HCT116 (cell line): ENCODE data around the gene MAPK10. TPM values are rescaled to one million over a fixed set of nuclear protein-coding genes. Genes with fewer than 3 reads are reported as not detected.

Experiments
- ATAC-seq: fragments of 200-7000 bp; cut with Tn5 transposase; 2 replicates; pipeline ENCODE4 v1.9.1; 2020; ENCODE audit warnings: mild to moderate bottlenecking, moderate library complexity
- BruUV-seq: library from RNA; stranded (reverse); fragments of 400-500 nt; replicated peaks from 2 replicates; lab custom pipeline; 2021; lab: Mats Ljungman, UMichigan
- CTCF ChIA-PET: fragments of 300-600 bp; sonication (Branson Sonifier 250); formaldehyde crosslinking; loops from one replicate; lab custom pipeline; 2021; ENCODE audit warnings: antibody characterized with exemption; lab: Charles Lee
- POLR2A ChIA-PET: fragments of 300-600, 350-600 bp; sonication (Branson Sonifier 250); formaldehyde crosslinking; loops from one replicate; lab custom pipeline; 2021; ENCODE audit warnings: antibody characterized with exemption; lab: Charles Lee
- RAD21 ChIA-PET, 2 experiments: fragments of 300-600 bp; sonication (Branson Sonifier 250); formaldehyde crosslinking; loops; one replicate each; lab custom pipeline; 2023; ENCODE audit warnings: low total read pairs in 2 of 2; ENCODE audit not compliant: uncharacterized antibody in 2 of 2, unreplicated experiment in 2 of 2, low non-redundant PET in 1 of 2; lab: Charles Lee
- DNase-seq: peaks from one replicate; pipeline ENCODE4 v3.0.0-alpha.2; 2010; ENCODE audit warnings: low read depth, low spot score
- H2AFZ ChIP-seq: fragments of 200-600 bp; shearing (Covaris generic), sonication (generic); 2 replicates; pipeline ENCODE4 v1.6.1; 2017; ENCODE audit warnings: low read depth, mixed run types, mixed read lengths, antibody characterized with exemption, low read length; ENCODE audit not compliant: poor library complexity, severe bottlenecking
- H3K27ac ChIP-seq: 2 replicates; pipeline ENCODE4 v1.5.1; 2012; ENCODE audit warnings: low read depth, low read length
- H3K27me3 ChIP-seq: fragments of 200-600 bp; sonication (generic); 2 replicates; pipeline ENCODE4 v1.6.1; 2016; ENCODE audit warnings: mixed run types, low read length, mixed read lengths; ENCODE audit not compliant: insufficient read depth
- H3K36me3 ChIP-seq, 2 experiments: fragments of 200-500 bp in 1 of 2; fragments of 200-600 bp in 1 of 2; sonication (Bioruptor generic) in 1 of 2; sonication (generic) in 1 of 2; 2 replicates each; pipeline versions ENCODE4 v1.5.1 to v1.6.1; 2014 to 2016; ENCODE audit warnings: low read length in 2 of 2, inconsistent platforms in 1 of 2, mixed read lengths in 1 of 2, mixed run types in 1 of 2; ENCODE audit not compliant: insufficient read depth in 2 of 2, control insufficient read depth in 1 of 2
- H3K4me1 ChIP-seq, 2 experiments: fragments of 200-600 bp in 1 of 2; sonication (generic) in 1 of 2; 2 replicates each; pipeline versions ENCODE4 v1.5.1 to v1.6.1; 2012 to 2017; ENCODE audit warnings: low read length in 2 of 2, inconsistent platforms in 1 of 2, mild to moderate bottlenecking in 1 of 2, mixed read lengths in 1 of 2, mixed run types in 1 of 2, moderate library complexity in 1 of 2; ENCODE audit not compliant: insufficient read depth in 2 of 2, control insufficient read depth in 1 of 2
- H3K4me2 ChIP-seq: fragments of 200-600 bp; sonication (generic); 2 replicates; pipeline ENCODE4 v1.6.1; 2017; ENCODE audit warnings: mixed run types, low read length, mixed read lengths
- H3K4me3 ChIP-seq, 2 experiments: fragments of 200-600 bp in 1 of 2; sonication (generic) in 1 of 2; replicated peaks in 1 of 2; 2 replicates each; pipeline ENCODE4 v1.5.1; 2011 to 2016; ENCODE audit warnings: low read length in 2 of 2, control low read depth in 1 of 2, low read depth in 1 of 2, mild to moderate bottlenecking in 1 of 2, mixed read lengths in 1 of 2, mixed run types in 1 of 2
- H3K79me2 ChIP-seq: fragments of 200-600 bp; sonication (generic); 2 replicates; pipeline ENCODE4 v1.6.1; 2017; ENCODE audit warnings: mild to moderate bottlenecking, mixed run types, low read length, moderate library complexity, mixed read lengths; ENCODE audit not compliant: insufficient read depth
- H3K9ac ChIP-seq: fragments of 200-600 bp; sonication (generic); 2 replicates; pipeline ENCODE4 v1.6.1; 2016; ENCODE audit warnings: low read length, mixed read lengths
- H3K9me2 ChIP-seq: fragments of 200-600 bp; sonication (generic), shearing (Covaris generic); 2 replicates; pipeline ENCODE4 v1.6.1; 2017; ENCODE audit warnings: mixed run types, mild to moderate bottlenecking, moderate library complexity; ENCODE audit not compliant: insufficient read depth
- H3K9me3 ChIP-seq, 2 experiments: fragments of 200-500 bp in 1 of 2; fragments of 200-600 bp in 1 of 2; sonication (Bioruptor generic) in 1 of 2; sonication (generic) in 1 of 2; 2 replicates each; pipeline ENCODE4 v1.6.1; 2014 to 2017; ENCODE audit warnings: low read length in 2 of 2, mixed read lengths in 2 of 2, inconsistent platforms in 1 of 2, low read depth in 1 of 2, mild to moderate bottlenecking in 1 of 2, mixed run types in 1 of 2, moderate library complexity in 1 of 2; ENCODE audit not compliant: control insufficient read depth in 1 of 2, insufficient read depth in 1 of 2
- H4K20me1 ChIP-seq: fragments of 200-600 bp; sonication (generic), shearing (Covaris generic); 2 replicates; pipeline ENCODE4 v1.6.1; 2017; ENCODE audit warnings: mixed run types, mild to moderate bottlenecking, moderate library complexity; ENCODE audit not compliant: insufficient read depth
- CBX3 ChIP-seq: IDR thresholded peaks from 2 replicates; pipeline ENCODE4 v1.6.1; 2012; ENCODE audit warnings: low read depth
- CEBPB ChIP-seq: IDR thresholded peaks from 2 replicates; pipeline ENCODE4 v1.6.1; 2012; ENCODE audit warnings: low read depth
- CTCF ChIP-seq, 3 experiments: fragments of 200-600 bp in 1 of 3; sonication (generic) in 1 of 3; IDR thresholded peaks in 2 of 3; conservative IDR thresholded peaks in 1 of 3; 2 replicates each; pipeline ENCODE4 v1.5.1; 2012 to 2017; ENCODE audit warnings: low read depth in 2 of 3, low read length in 2 of 3, antibody characterized with exemption in 1 of 3, borderline replicate concordance in 1 of 3, control low read depth in 1 of 3, mild to moderate bottlenecking in 1 of 3, mixed read lengths in 1 of 3, mixed run types in 1 of 3, moderate library complexity in 1 of 3; ENCODE audit not compliant: insufficient read depth in 1 of 3
- EGR1 ChIP-seq: IDR thresholded peaks from 2 replicates; pipeline ENCODE4 v1.6.1; 2012; ENCODE audit warnings: low read depth
- ELF1 ChIP-seq: IDR thresholded peaks from 2 replicates; pipeline ENCODE4 v1.6.1; 2012; ENCODE audit warnings: low read depth, borderline replicate concordance
- EZH2 ChIP-seq: fragments of 200-600 bp; sonication (generic); IDR thresholded peaks from 2 replicates; pipeline ENCODE4 v1.6.1; 2017; ENCODE audit warnings: antibody characterized with exemption, mixed run types
- EZH2phosphoT487 ChIP-seq: fragments of 200-600 bp; IDR thresholded peaks from 2 replicates; pipeline ENCODE4 v1.6.1; 2018; ENCODE audit warnings: antibody characterized with exemption, borderline replicate concordance
- FOSL1 ChIP-seq: IDR thresholded peaks from 2 replicates; pipeline ENCODE4 v1.6.1; 2012; ENCODE audit warnings: low read depth
- MAX ChIP-seq: IDR thresholded peaks from 2 replicates; pipeline ENCODE4 v1.6.1; 2012
- POLR2AphosphoS5 ChIP-seq: IDR thresholded peaks from 2 replicates; pipeline ENCODE4 v1.6.1; 2011; ENCODE audit warnings: mild to moderate bottlenecking, low read depth, low read length, moderate library complexity
- RAD21 ChIP-seq: IDR thresholded peaks from 2 replicates; pipeline ENCODE4 v1.6.1; 2012; ENCODE audit warnings: low read depth, mild to moderate bottlenecking
- SIN3A ChIP-seq: IDR thresholded peaks from 2 replicates; pipeline ENCODE4 v1.6.1; 2012; ENCODE audit warnings: low read depth
- SP1 ChIP-seq: IDR thresholded peaks from 2 replicates; pipeline ENCODE4 v1.6.1; 2012; ENCODE audit warnings: low read depth
- SRF ChIP-seq: IDR thresholded peaks from 2 replicates; pipeline ENCODE4 v1.6.1; 2012; ENCODE audit warnings: low read depth
- TCF7L2 ChIP-seq: IDR thresholded peaks from 2 replicates; pipeline ENCODE4 v1.7.0; 2011; ENCODE audit warnings: borderline replicate concordance, inconsistent platforms; ENCODE audit not compliant: insufficient read depth, insufficient read length; ENCODE audit errors: extremely low read depth
- YY1 ChIP-seq: IDR thresholded peaks from 2 replicates; pipeline ENCODE4 v1.6.1; 2011; ENCODE audit warnings: low read length, low read depth, moderate library complexity, mild to moderate bottlenecking; ENCODE audit not compliant: insufficient replicate concordance; ENCODE audit errors: extremely low read depth
- ZFX ChIP-seq: fragments of 450-650 bp; IDR thresholded peaks from 2 replicates; pipeline ENCODE4 v1.6.1; 2017
- intact Hi-C: fragments of 100-400 bp; cut with micrococcal nuclease; formaldehyde crosslinking; loops from 2 replicates; pipeline ENCODE4 v1.10.0; 2022
- total RNA-seq: library from RNA; stranded (reverse); gene quantifications from one replicate; pipeline ENCODE4 v1.2.1, GENCODE V29; 2021; ENCODE audit not compliant: unreplicated experiment
- TF ChIP-seq, protein P1 (sequence below): IDR thresholded peaks from 2 replicates; pipeline ENCODE4 v1.6.1; 2011; ENCODE audit warnings: mild to moderate bottlenecking, low read length, moderate library complexity; ENCODE audit not compliant: insufficient replicate concordance; ENCODE audit errors: extremely low read depth
- TF ChIP-seq, protein P2 (sequence below): IDR thresholded peaks from 2 replicates; pipeline ENCODE4 v1.6.1; 2012; ENCODE audit warnings: low read depth

Gene MAPK10
- total RNA-seq, 1 experiment from 2014 or later = 0.52 TPM

DNA sequence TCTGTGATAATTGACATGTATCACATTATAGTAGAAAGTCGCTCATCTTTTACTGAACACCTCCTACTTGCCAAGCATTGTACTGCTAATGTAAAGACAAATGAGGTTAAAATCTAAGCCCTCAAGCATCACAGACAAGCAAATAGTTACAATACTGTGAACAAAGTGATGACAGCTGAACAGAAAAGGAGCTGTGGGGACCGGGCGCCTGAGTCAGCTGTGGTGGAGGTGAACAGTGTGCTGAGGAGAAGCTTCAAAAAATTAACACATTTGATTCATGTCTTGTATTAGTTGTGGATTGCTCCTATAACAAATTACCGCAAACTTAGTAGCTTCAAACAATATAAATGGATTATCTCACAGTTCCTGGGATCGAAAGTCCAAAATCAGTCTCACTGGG lies 124.3 kb downstream of the MAPK10 start:
- no peaks in the 10 kb centered on the region for H3K9me3 ChIP-seq
- no peak overlapping the region for H3K4me3 ChIP-seq
- H3K9ac ChIP-seq = no peak overlapping the region
- ChIA-PET CTCF (no interaction called here), RAD21 (no interaction called here), POLR2A (no interaction called here)
- TF ChIP-seq, protein P1, sequence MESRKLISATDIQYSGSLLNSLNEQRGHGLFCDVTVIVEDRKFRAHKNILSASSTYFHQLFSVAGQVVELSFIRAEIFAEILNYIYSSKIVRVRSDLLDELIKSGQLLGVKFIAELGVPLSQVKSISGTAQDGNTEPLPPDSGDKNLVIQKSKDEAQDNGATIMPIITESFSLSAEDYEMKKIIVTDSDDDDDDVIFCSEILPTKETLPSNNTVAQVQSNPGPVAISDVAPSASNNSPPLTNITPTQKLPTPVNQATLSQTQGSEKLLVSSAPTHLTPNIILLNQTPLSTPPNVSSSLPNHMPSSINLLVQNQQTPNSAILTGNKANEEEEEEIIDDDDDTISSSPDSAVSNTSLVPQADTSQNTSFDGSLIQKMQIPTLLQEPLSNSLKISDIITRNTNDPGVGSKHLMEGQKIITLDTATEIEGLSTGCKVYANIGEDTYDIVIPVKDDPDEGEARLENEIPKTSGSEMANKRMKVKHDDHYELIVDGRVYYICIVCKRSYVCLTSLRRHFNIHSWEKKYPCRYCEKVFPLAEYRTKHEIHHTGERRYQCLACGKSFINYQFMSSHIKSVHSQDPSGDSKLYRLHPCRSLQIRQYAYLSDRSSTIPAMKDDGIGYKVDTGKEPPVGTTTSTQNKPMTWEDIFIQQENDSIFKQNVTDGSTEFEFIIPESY = no peak
- TF ChIP-seq RAD21 (no peak), EGR1 (no peak), YY1 (no peak), CBX3 (no peak), SP1 (no peak), MAX (no peak), SRF (no peak), EZH2phosphoT487 (no peak), SIN3A (no peak), POLR2AphosphoS5 (no peak), ZFX (no peak), TCF7L2 (no peak), CTCF (IDR thresholded peaks at IDR 0.05 in 2 of 3, conservative IDR thresholded peaks at IDR 0.05 in 1 of 3; ENCODE audit: borderline replicate concordance in 1 of 3, insufficient read depth in 1 of 3, low read depth in 2 of 3, low read length in 2 of 3) (no peak), CEBPB (no peak), EZH2 (no peak), FOSL1 (no peak), ELF1 (no peak)
- TF ChIP-seq, protein P2, sequence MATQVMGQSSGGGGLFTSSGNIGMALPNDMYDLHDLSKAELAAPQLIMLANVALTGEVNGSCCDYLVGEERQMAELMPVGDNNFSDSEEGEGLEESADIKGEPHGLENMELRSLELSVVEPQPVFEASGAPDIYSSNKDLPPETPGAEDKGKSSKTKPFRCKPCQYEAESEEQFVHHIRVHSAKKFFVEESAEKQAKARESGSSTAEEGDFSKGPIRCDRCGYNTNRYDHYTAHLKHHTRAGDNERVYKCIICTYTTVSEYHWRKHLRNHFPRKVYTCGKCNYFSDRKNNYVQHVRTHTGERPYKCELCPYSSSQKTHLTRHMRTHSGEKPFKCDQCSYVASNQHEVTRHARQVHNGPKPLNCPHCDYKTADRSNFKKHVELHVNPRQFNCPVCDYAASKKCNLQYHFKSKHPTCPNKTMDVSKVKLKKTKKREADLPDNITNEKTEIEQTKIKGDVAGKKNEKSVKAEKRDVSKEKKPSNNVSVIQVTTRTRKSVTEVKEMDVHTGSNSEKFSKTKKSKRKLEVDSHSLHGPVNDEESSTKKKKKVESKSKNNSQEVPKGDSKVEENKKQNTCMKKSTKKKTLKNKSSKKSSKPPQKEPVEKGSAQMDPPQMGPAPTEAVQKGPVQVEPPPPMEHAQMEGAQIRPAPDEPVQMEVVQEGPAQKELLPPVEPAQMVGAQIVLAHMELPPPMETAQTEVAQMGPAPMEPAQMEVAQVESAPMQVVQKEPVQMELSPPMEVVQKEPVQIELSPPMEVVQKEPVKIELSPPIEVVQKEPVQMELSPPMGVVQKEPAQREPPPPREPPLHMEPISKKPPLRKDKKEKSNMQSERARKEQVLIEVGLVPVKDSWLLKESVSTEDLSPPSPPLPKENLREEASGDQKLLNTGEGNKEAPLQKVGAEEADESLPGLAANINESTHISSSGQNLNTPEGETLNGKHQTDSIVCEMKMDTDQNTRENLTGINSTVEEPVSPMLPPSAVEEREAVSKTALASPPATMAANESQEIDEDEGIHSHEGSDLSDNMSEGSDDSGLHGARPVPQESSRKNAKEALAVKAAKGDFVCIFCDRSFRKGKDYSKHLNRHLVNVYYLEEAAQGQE = no peak
- ATAC-seq = no peak
- no peaks in the 10 kb centered on the region for H3K9me2 ChIP-seq
- intact Hi-C loops = no loop called here
- BruUV-seq = no TSS peak
- no peak overlapping the region for H2AFZ ChIP-seq
- no peaks in the 10 kb centered on the region for H3K79me2 ChIP-seq
- no peaks in the 10 kb centered on the region for H3K4me1 ChIP-seq
- H4K20me1 ChIP-seq = no peaks in the 10 kb centered on the region
- H3K36me3 ChIP-seq = no peaks in the 10 kb centered on the region
- no peak overlapping the region for H3K27ac ChIP-seq
- no peak for DNase-seq
- H3K27me3 ChIP-seq = no peaks in the 10 kb centered on the region
- no peak overlapping the region for H3K4me2 ChIP-seq
